GM06990 (cell line): ENCODE results near the gene AIFM3.

ENCODE experiments used
- DNase-seq: peaks from one replicate; pipeline ENCODE4 v3.0.0-alpha.2; 2011; ENCODE audit not compliant: insufficient read length; ENCODE audit errors: extremely low read depth
- H3K27me3 ChIP-seq: replicated peaks from 2 replicates; pipeline ENCODE4 v1.6.0; 2011; ENCODE audit warnings: low read length; ENCODE audit not compliant: control insufficient read depth, insufficient read depth
- H3K36me3 ChIP-seq: 2 replicates; pipeline ENCODE4 v1.5.1; 2011; ENCODE audit warnings: low read length; ENCODE audit not compliant: control insufficient read depth, insufficient read depth
- H3K4me3 ChIP-seq: replicated peaks from 2 replicates; pipeline ENCODE4 v1.5.1; 2011; ENCODE audit warnings: low read depth, mild to moderate bottlenecking, control low read depth, low read length
- CTCF ChIP-seq: IDR thresholded peaks from 2 replicates; pipeline ENCODE4 v1.5.1; 2011; ENCODE audit warnings: low read length, control low read depth, mild to moderate bottlenecking, inconsistent platforms; ENCODE audit not compliant: insufficient read depth, poor library complexity, severe bottlenecking

The AIFM3 gene

DNA sequence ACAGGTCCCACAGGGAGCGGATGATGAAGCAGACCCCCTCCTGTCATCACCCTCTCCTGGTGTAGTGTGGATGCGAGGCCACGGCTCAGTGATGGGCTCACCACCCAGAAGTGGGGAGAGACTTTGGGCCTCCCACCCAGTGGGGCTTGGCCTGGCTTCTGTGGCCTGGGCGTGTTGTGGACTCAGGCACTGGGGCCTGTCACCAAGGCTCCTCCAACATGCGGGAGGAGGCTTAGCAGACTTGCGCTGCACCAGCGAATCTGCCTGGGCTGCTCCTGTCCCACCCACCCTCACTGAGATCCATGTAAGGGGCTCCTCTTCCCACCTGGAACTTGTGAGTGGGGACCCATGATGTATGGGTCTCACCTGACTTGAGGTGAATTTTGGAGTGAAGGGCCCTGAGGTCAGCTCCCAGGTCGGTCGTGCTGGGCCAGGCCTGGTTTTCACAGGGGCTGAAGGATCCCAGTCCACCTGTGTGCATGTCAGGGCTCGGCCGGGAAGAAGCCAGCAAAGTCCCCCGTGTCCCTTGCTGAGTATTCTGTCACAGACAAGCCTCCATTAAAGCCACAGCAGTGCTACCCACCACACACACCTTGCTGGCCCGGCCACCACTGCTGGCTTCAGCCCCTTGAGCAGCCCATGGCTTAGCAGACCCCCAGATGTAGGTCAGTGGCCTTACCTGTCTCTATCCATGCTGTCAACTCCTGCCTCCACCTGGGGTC, 30.6 kb downstream of the AIFM3 start:
- DNase-seq = no peak
- H3K36me3 ChIP-seq = peaks cover 33% of the 10 kb centered on the region
- no peak for TF ChIP-seq CTCF

GRCh38 chr22:20998411-20999336, 31.6 kb downstream of the AIFM3 start:
- TF ChIP-seq CTCF = no peak
- Histone ChIP-seq H3K4me3 (no peak overlapping the region), H3K27me3 (no peaks in the 10 kb centered on the region), H3K36me3 (peaks cover 26% of the 10 kb centered on the region)
- DNase-seq = no peak

More for the DNA sequence above, 30.6 kb downstream of the AIFM3 start:
- Histone ChIP-seq H3K27me3 (no peaks in the 10 kb centered on the region), H3K4me3 (no peak overlapping the region)

DNA sequence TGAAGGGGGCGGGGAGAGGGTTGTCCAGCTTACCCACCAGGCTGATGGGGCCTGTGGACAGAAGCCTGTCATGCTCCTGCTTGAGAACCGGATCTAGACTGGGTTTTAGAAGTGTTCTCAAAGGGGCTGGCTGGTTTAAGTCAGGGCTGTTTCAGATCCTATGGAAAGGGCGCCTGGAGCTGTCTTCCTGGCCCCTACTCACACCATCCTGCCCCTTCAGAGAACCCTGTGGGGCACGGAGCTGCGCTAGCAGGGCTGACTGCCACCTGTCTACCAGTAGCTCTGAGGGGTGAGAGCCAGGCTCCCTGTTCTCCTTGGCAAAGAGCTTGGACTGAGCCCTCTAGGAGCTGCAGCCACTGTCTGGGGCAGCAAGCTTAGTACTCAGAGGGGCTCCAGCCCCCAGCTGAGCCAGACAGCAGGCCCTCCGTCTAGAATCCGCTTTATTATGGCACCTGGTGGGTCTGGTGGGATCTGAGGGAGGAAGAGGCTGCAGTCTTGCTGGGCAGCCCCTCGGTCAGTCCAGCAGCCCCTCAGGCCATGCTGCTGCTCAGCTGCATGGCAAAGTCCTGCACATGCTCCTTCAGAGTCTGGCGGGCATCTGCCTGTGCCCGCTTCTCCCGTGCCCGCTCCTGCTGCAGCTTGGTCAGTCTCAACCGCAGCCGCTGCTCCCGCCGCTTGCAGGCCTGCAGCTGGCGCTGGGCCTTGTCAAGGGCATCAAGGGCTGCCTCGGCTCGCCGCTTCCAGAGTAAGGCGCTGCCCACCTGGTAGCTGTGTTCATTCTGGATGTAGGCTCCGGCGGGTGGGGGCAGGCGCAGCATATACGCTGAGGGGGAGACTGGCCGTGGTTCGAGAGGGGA, 32.5 kb downstream of the AIFM3 start:
- peaks cover 24% of the 10 kb centered on the region for H3K36me3 ChIP-seq
- no peak for DNase-seq
- no peak overlapping the region; the same call in 1 of the 2 replicates for H3K4me3 ChIP-seq
- no peak for TF ChIP-seq CTCF
- no peaks in the 10 kb centered on the region for H3K27me3 ChIP-seq

- DNase-seq = no peak
- H3K27me3 ChIP-seq = no peaks in the 10 kb centered on the region
- H3K4me3 ChIP-seq = peak overlapping the region; percentile 81
- no peak for TF ChIP-seq CTCF
- peaks cover 24% of the 10 kb centered on the region for H3K36me3 ChIP-seq
Measured at GRCh38 chr22:21000207-21000986, 33.3 kb downstream of the AIFM3 start.
